Stomach (tissue), 9 donors: ENCODE data around the gene FXN. TPM values are rescaled to one million over a fixed set of nuclear protein-coding genes. Genes with fewer than 3 reads are reported as not detected.
"Not testable (repeated sequence)": the region's sequence is repeated elsewhere in the genome, so short reads cannot be mapped to it uniquely, and the experiment has no call there.

Experiments
- DNase-seq, 2 donors: peaks; one replicate each; pipeline versions ENCODE4 v3.0.0 to v3.0.0-alpha.2; 2013 to 2019
- H3K27ac ChIP-seq, 5 donors: fragments of 200-600 bp in 4 of 5; sonication (generic) in 4 of 5; one replicate each; pipeline ENCODE4 v1.5.1; 2013 to 2019; ENCODE audit warnings: mild to moderate bottlenecking in 1 of 5, moderate library complexity in 1 of 5
- H3K27me3 ChIP-seq, 3 donors: fragments of 200-600 bp; sonication (generic); one replicate each; pipeline ENCODE4 v1.5.1; 2017 to 2019; ENCODE audit warnings: mixed run types in 1 of 3
- H3K36me3 ChIP-seq, 4 donors: fragments of 200-600 bp; sonication (generic); 1 replicate in 3 of 4; 2 replicates in 1 of 4; pipeline ENCODE4 v1.5.1; 2016 to 2019
- H3K4me1 ChIP-seq, 4 donors: fragments of 200-600 bp; sonication (generic); one replicate each; pipeline ENCODE4 v1.5.1; 2016 to 2019
- H3K4me3 ChIP-seq, 4 donors: fragments of 200-600 bp; sonication (generic) in 3 of 4; one replicate each; pipeline ENCODE4 v1.5.1; 2016 to 2019; ENCODE audit warnings: mild to moderate bottlenecking in 1 of 4
- H3K9me3 ChIP-seq, 4 donors: fragments of 200-600 bp; sonication (generic); one replicate each; pipeline ENCODE4 v1.5.1; 2016 to 2019
- CTCF ChIP-seq, 7 experiments: fragments of 450-650 bp in 4 of 7; fragments of 200-600 bp in 3 of 7; sonication (generic) in 3 of 7; IDR thresholded peaks; one replicate each; pipeline ENCODE4 v1.5.1; 2016 to 2019; ENCODE audit warnings: antibody characterized with exemption in 7 of 7, control low read depth in 2 of 7, mild to moderate bottlenecking in 1 of 7
- EP300 ChIP-seq: sonication (generic); formaldehyde crosslinking; IDR thresholded peaks from one replicate; pipeline ENCODE4 v1.6.1; 2017; ENCODE audit warnings: antibody characterized with exemption
- POLR2A ChIP-seq, 4 donors: fragments of 450-650 bp; IDR thresholded peaks; one replicate each; pipeline ENCODE4 v1.6.1; 2016; ENCODE audit warnings: antibody characterized with exemption in 4 of 4, control low read depth in 2 of 4, mild to moderate bottlenecking in 1 of 4, moderate library complexity in 1 of 4
- POLR2AphosphoS5 ChIP-seq, 3 donors: sonication (generic); formaldehyde crosslinking; IDR thresholded peaks; one replicate each; pipeline ENCODE4 v1.6.1; 2016; ENCODE audit warnings: antibody characterized with exemption in 3 of 3
- WGBS, 5 donors: extraction: QIAGEN DNeasy Blood & Tissue Kit in 3 of 5; methylation state at CpG; one replicate each; pipeline versions ENCODE4 v1.1.5 to v1.1.7; 2013 to 2018; 5-methylcytosine and 5-hydroxymethylcytosine counted together
- intact Hi-C: fragments of 100-400 bp; cut with DNase I; formaldehyde crosslinking; loops from one replicate; pipeline ENCODE4 v1.15.1; 2023; ENCODE audit warnings: low total_unique reads
- polyA plus RNA-seq, 3 donors: library from polyadenylated mRNA; stranded (reverse); fragments of 200-250 nt; gene quantifications; one replicate each; pipeline ENCODE4 v1.2.3, GENCODE V29; 2013
- total RNA-seq, 5 donors: library from RNA; depleted of rRNA; stranded (reverse); fragments of >200 nt; gene quantifications; one replicate each; pipeline versions ENCODE4 v1.1.0 to v1.2.3, GENCODE V29; 2014 to 2016
- donor health status: healthy with polysubstance abuse.
- donor health status: Bipolar disorder and iron deficiency.
- donor health status: healthy.

The FXN gene
- total and polyA plus RNA-seq, 8 donors, result 0.58 to 15.3 (median 4.1) TPM

DNA sequence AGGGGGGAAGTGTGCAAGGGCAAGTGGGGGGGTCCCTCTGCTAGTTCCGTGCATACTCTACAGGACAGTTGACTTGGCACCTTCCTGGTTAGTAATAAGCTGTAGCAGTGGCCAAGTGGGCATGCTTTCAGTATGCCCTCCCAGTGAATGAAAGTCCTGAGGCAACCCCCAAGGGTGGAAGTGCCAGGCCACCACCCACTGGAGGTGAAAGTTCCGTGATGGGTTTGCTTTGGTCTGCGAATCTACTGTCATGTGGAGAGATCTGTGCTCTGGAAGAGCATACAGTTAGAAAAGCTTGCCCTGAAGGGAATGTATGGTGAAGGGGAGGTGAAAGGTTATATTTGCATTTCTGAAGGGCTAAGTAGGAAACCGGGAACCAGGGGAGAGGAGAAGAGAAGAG, 10.3 kb downstream of the FXN start:
- Histone ChIP-seq H3K4me3 (no peak overlapping the region), H3K36me3 (peaks cover 6 to 42% (median 35%) of the 10 kb centered on the region in 4 donors), H3K27me3 (no peaks in the 10 kb centered on the region), H3K4me1 (peaks cover 6 to 21% (median 14%) of the 10 kb centered on the region in 4 donors), H3K9me3 (no peaks in the 10 kb centered on the region), H3K27ac (no peak overlapping the region)
- TF ChIP-seq CTCF (IDR thresholded peaks at IDR 0.05) (no peak), EP300 (no peak), POLR2A (IDR thresholded peaks at IDR 0.05) (no peak), POLR2AphosphoS5 (IDR thresholded peaks at IDR 0.05) (no peak)
- 68 to 74% (median 73%) methylated on average over 4 of the region's 4 CpGs for WGBS, 5 donors
- intact Hi-C loops, result loop anchor here (10.0 kb wide), 1 partner anchor 89 kb away; no protein-coding TSS in a partner anchor
- DNase-seq, result no peak

DNA sequence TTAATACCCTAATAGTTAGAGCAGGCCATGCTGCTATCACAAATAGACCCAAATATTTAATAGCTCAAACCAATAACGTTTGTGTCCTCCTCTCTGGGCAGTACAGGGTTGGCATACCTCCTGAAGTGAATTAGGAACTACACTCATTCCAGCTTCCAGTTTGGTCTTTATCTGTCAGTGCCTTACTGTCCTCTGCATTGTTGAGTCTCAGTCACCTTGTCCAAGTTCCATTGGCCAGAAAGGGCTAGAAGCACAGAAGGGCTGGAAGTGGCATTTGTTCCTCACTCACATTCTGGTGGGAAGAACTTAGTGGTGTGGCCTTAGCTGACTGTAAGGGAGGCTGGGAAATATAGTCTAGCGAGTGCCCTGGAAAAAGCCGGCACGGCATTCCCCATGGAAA, 11.2 kb downstream of the FXN start:
- Histone ChIP-seq H3K4me3 (no peak overlapping the region), H3K9me3 (no peaks in the 10 kb centered on the region), H3K27ac (no peak overlapping the region), H3K27me3 (no peaks in the 10 kb centered on the region), H3K4me1 (peaks cover 6 to 21% (median 14%) of the 10 kb centered on the region in 4 donors), H3K36me3 (peaks cover 6 to 48% (median 40%) of the 10 kb centered on the region in 4 donors)
- 61 to 81% (median 71%) methylated on average over 4 of the region's 4 CpGs for WGBS, 5 donors
- no peak for DNase-seq
- no peak for TF ChIP-seq EP300
- TF ChIP-seq POLR2A (IDR thresholded peaks at IDR 0.05), result no peak
- no peak for TF ChIP-seq CTCF (IDR thresholded peaks at IDR 0.05)
- TF ChIP-seq POLR2AphosphoS5 (IDR thresholded peaks at IDR 0.05), result no peak
- intact Hi-C loops, result loop anchor here (10.0 kb wide), 1 partner anchor 88 kb away; no protein-coding TSS in a partner anchor

- peaks cover 6 to 48% (median 40%) of the 10 kb centered on the region in 4 donors for H3K36me3 ChIP-seq
- DNase-seq, result no peak
- no peaks in the 10 kb centered on the region for H3K9me3 ChIP-seq
- no peaks in the 10 kb centered on the region for H3K27me3 ChIP-seq
- 71 to 78% (median 72%) methylated on average over 4 of the region's 4 CpGs for WGBS, 5 donors
- intact Hi-C loops, result loop anchor here (10.0 kb wide), 1 partner anchor 87 kb away; no protein-coding TSS in a partner anchor
- peaks cover 6 to 21% (median 14%) of the 10 kb centered on the region in 4 donors for H3K4me1 ChIP-seq
- TF ChIP-seq CTCF (IDR thresholded peaks at IDR 0.05) (no peak), EP300 (no peak), POLR2A (IDR thresholded peaks at IDR 0.05) (no peak), POLR2AphosphoS5 (IDR thresholded peaks at IDR 0.05) (no peak)
- no peak overlapping the region for H3K27ac ChIP-seq
- no peak overlapping the region for H3K4me3 ChIP-seq
Observed at GRCh38 chr9:69047371-69047770, 11.8 kb downstream of the FXN start.

- DNase-seq, result no peak
Observed at GRCh38 chr9:69049094-69049493, 13.5 kb downstream of the FXN start.

GRCh38 chr9:69050936-69051335, 15.4 kb downstream of the FXN start:
- intact Hi-C loops, result loop anchor here (5.0 kb wide), 1 partner anchor 141 kb away; no protein-coding TSS in a partner anchor
- peaks cover 6 to 58% (median 47%) of the 10 kb centered on the region in 4 donors for H3K36me3 ChIP-seq
- not testable (repeated sequence) for H3K27me3 ChIP-seq, H3K9me3 ChIP-seq, H3K4me3 ChIP-seq, H3K27ac ChIP-seq, DNase-seq
- peaks cover 0 to 19% (median 17%) of the 10 kb centered on the region in 4 donors for H3K4me1 ChIP-seq
- WGBS, 5 donors, result 83 to 95% (median 91%) methylated on average over 12 of the region's 12 CpGs

More at GRCh38 chr9:69049094-69049493, 13.5 kb downstream of the FXN start:
- TF ChIP-seq EP300 (no peak), POLR2A (IDR thresholded peaks at IDR 0.05) (no peak), CTCF (IDR thresholded peaks at IDR 0.05) (no peak), POLR2AphosphoS5 (IDR thresholded peaks at IDR 0.05) (no peak)
- Histone ChIP-seq H3K27me3 (no peaks in the 10 kb centered on the region), H3K36me3 (peaks cover 6 to 58% (median 43%) of the 10 kb centered on the region in 4 donors), H3K4me3 (no peak overlapping the region), H3K9me3 (no peaks in the 10 kb centered on the region), H3K4me1 (peaks cover 8 to 21% (median 15%) of the 10 kb centered on the region in 4 donors), H3K27ac (no peak overlapping the region)
- intact Hi-C loops, result loop anchor here (10.0 kb wide), 1 partner anchor 86 kb away; no protein-coding TSS in a partner anchor
- 81 to 87% (median 84%) methylated on average over 6 of the region's 6 CpGs for WGBS, 5 donors
